H1 (cell line): ENCODE data around the gene GRID2. TPM values are rescaled to one million over a fixed set of nuclear protein-coding genes. Genes with fewer than 3 reads are reported as not detected.

ENCODE experiments used
- FOSL1 ChIP-seq: IDR thresholded peaks from 2 replicates; pipeline ENCODE4 v1.6.1; 2011; ENCODE audit warnings: mild to moderate bottlenecking, low read depth, low read length, moderate library complexity; ENCODE audit not compliant: insufficient read depth
- NANOG ChIP-seq: IDR thresholded peaks from 2 replicates; pipeline ENCODE4 v1.6.1; 2011; ENCODE audit warnings: low read length, low read depth, mild to moderate bottlenecking, inconsistent platforms; ENCODE audit not compliant: insufficient read depth, poor library complexity, severe bottlenecking
- TCF12 ChIP-seq: IDR thresholded peaks from 2 replicates; pipeline ENCODE4 v1.6.1; 2011; ENCODE audit warnings: low read depth, mild to moderate bottlenecking, low read length
- polyA plus RNA-seq, 7 experiments: library from polyadenylated mRNA; depleted of rRNA in 3 of 7; stranded (reverse) in 5 of 7; unstranded in 2 of 7; fragments of >200 nt in 5 of 7; fragments of 200-250 nt in 2 of 7; gene quantifications; 1 replicate in 5 of 7; 2 replicates in 1 of 7; 4 replicates in 1 of 7; pipeline versions ENCODE4 v1.2.1 to v1.2.3, GENCODE V29; 2011 to 2013; ENCODE audit warnings: missing spikeins in 2 of 7, mixed read lengths in 2 of 7
- total RNA-seq: library from RNA; stranded (reverse); fragmentation: NEBNext Ultra II Directional; extraction: Animal tissue kit (Norgen Biotek cat#: 25700); gene quantifications from 2 replicates; pipeline ENCODE4 v1.2.1, GENCODE V29; 2021

Gene GRID2
- total and polyA plus RNA-seq, 2 of the 8 experiments (the other 6 are each of a cell fraction or from before 2014, with no cell fraction given): 31.1 to 81.9 TPM

DNA sequence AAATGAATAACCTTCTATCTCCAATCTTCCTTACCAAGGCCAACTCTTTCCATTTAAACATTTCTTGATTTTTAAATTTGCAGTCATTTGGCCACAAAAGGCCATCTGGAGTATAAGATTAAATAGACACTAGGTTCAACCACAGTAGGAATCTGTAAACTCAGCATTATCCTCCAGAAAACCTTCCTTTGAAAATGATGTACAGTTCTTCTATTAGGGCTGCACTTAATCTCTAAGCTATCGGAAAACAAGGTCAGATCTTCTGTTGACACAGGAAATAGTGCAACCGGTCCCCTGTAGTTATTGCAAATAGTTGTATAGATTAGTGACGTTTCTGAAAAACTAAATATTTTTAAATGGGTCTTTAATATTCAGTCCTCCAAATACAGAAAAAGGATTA, 1165.8 kb downstream of the GRID2 start (continued):
- no peak for TF ChIP-seq FOSL1
- TF ChIP-seq TCF12: no peak
- TF ChIP-seq NANOG: no peak
